Measurements from ENCODE around the gene SNAI3. TPM values are rescaled to one million over a fixed set of nuclear protein-coding genes. Genes with fewer than 3 reads are reported as not detected.

Gene SNAI3
- total and polyA plus RNA-seq, 9 of the 15 experiments (the other 6 are each of a cell fraction or from before 2014, with no cell fraction given) = 0.04 to 4.1 (median 0.80) TPM; not detected in 1

GRCh38 chr16:88650749-88651275 is 35.5 kb downstream of the SNAI3 start, which contains the start of gene CYBA (continued):
- TF ChIP-seq, protein P1, sequence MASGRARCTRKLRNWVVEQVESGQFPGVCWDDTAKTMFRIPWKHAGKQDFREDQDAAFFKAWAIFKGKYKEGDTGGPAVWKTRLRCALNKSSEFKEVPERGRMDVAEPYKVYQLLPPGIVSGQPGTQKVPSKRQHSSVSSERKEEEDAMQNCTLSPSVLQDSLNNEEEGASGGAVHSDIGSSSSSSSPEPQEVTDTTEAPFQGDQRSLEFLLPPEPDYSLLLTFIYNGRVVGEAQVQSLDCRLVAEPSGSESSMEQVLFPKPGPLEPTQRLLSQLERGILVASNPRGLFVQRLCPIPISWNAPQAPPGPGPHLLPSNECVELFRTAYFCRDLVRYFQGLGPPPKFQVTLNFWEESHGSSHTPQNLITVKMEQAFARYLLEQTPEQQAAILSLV (tag; IDR thresholded peaks at IDR 0.05) = no peak
- peak; percentile 13; the same call in 1 of the 2 replicates for TF ChIP-seq AFF4 (CRISPR knock-in tag; IDR thresholded peaks at IDR 0.05)
- TF ChIP-seq TFAP4 (CRISPR knock-in tag; IDR thresholded peaks at IDR 0.05; ENCODE audit: borderline replicate concordance) = peak; percentile 70
- no peak for TF ChIP-seq MAFK (IDR thresholded peaks at IDR 0.05; ENCODE audit: low read length)
- 0 out of 2 replicates have a peak, but pooled peaks have one; percentile 34 for TF ChIP-seq NR1H2 (CRISPR knock-in tag; IDR thresholded peaks at IDR 0.05)
- TF ChIP-seq ZNF76 (CRISPR knock-in tag; IDR thresholded peaks at IDR 0.05; ENCODE audit: borderline replicate concordance) = no peak
- TF ChIP-seq, protein P2, sequence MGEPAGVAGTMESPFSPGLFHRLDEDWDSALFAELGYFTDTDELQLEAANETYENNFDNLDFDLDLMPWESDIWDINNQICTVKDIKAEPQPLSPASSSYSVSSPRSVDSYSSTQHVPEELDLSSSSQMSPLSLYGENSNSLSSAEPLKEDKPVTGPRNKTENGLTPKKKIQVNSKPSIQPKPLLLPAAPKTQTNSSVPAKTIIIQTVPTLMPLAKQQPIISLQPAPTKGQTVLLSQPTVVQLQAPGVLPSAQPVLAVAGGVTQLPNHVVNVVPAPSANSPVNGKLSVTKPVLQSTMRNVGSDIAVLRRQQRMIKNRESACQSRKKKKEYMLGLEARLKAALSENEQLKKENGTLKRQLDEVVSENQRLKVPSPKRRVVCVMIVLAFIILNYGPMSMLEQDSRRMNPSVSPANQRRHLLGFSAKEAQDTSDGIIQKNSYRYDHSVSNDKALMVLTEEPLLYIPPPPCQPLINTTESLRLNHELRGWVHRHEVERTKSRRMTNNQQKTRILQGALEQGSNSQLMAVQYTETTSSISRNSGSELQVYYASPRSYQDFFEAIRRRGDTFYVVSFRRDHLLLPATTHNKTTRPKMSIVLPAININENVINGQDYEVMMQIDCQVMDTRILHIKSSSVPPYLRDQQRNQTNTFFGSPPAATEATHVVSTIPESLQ (CRISPR knock-in tag; IDR thresholded peaks at IDR 0.05) = peak; percentile 56; the same call in 1 of the 2 replicates
- TF ChIP-seq, protein P3, sequence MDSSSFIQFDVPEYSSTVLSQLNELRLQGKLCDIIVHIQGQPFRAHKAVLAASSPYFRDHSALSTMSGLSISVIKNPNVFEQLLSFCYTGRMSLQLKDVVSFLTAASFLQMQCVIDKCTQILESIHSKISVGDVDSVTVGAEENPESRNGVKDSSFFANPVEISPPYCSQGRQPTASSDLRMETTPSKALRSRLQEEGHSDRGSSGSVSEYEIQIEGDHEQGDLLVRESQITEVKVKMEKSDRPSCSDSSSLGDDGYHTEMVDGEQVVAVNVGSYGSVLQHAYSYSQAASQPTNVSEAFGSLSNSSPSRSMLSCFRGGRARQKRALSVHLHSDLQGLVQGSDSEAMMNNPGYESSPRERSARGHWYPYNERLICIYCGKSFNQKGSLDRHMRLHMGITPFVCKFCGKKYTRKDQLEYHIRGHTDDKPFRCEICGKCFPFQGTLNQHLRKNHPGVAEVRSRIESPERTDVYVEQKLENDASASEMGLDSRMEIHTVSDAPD (CRISPR knock-in tag; IDR thresholded peaks at IDR 0.05) = no peak
- peak in 1 of 2 experiments; percentile 20; a peak in 1 of 4 replicates for TF ChIP-seq TEAD1 (CRISPR knock-in tag; IDR thresholded peaks at IDR 0.05)
- TF ChIP-seq ZNF165 (CRISPR knock-in tag; IDR thresholded peaks at IDR 0.05; ENCODE audit: borderline replicate concordance) = no peak
- TF ChIP-seq, protein P4, sequence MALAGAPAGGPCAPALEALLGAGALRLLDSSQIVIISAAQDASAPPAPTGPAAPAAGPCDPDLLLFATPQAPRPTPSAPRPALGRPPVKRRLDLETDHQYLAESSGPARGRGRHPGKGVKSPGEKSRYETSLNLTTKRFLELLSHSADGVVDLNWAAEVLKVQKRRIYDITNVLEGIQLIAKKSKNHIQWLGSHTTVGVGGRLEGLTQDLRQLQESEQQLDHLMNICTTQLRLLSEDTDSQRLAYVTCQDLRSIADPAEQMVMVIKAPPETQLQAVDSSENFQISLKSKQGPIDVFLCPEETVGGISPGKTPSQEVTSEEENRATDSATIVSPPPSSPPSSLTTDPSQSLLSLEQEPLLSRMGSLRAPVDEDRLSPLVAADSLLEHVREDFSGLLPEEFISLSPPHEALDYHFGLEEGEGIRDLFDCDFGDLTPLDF (CRISPR knock-in tag; IDR thresholded peaks at IDR 0.05) = 0 out of 2 replicates have a peak, but pooled peaks have one; percentile 63
- TF ChIP-seq, protein P5, sequence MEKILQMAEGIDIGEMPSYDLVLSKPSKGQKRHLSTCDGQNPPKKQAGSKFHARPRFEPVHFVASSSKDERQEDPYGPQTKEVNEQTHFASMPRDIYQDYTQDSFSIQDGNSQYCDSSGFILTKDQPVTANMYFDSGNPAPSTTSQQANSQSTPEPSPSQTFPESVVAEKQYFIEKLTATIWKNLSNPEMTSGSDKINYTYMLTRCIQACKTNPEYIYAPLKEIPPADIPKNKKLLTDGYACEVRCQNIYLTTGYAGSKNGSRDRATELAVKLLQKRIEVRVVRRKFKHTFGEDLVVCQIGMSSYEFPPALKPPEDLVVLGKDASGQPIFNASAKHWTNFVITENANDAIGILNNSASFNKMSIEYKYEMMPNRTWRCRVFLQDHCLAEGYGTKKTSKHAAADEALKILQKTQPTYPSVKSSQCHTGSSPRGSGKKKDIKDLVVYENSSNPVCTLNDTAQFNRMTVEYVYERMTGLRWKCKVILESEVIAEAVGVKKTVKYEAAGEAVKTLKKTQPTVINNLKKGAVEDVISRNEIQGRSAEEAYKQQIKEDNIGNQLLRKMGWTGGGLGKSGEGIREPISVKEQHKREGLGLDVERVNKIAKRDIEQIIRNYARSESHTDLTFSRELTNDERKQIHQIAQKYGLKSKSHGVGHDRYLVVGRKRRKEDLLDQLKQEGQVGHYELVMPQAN (IDR thresholded peaks at IDR 0.05; ENCODE audit: borderline replicate concordance) = peak; percentile 35
- peak; percentile 91 for TF ChIP-seq TAF1 (IDR thresholded peaks at IDR 0.05; ENCODE audit: control insufficient read depth, extremely low read depth, insufficient read depth, low read length, severe bottlenecking)

Data from K562 (cell line).